BE2C (cell line): ENCODE results near the gene CXCL14.

Experiments used
- DNase-seq: peaks from one replicate; pipeline ENCODE4 v3.0.0-alpha.2; 2020
- H3K27me3 ChIP-seq: fragments of 250-450 bp; sonication (Bioruptor Pico); 2 replicates; pipeline ENCODE4 v1.5.1; 2020; ENCODE audit warnings: mild to moderate bottlenecking
- H3K36me3 ChIP-seq: fragments of 250-450 bp; sonication (Bioruptor Pico); 2 replicates; pipeline ENCODE4 v1.5.1; 2020; ENCODE audit warnings: mild to moderate bottlenecking
- H3K4me1 ChIP-seq: fragments of 250-450 bp; sonication (Bioruptor Pico); 2 replicates; pipeline ENCODE4 v1.5.1; 2020
- H3K4me3 ChIP-seq: 2 replicates; pipeline ENCODE4 v1.5.1; 2011; ENCODE audit warnings: low read depth, low read length
- H3K9me3 ChIP-seq: fragments of 250-450 bp; sonication (Bioruptor Pico); 2 replicates; pipeline ENCODE4 v1.5.1; 2020
- TF ChIP-seq, protein P1 (sequence below): IDR thresholded peaks from 2 replicates; pipeline ENCODE4 v1.5.1; 2012; ENCODE audit warnings: mild to moderate bottlenecking, low read depth, low read length

The CXCL14 gene

GRCh38 chr5:135599421-135600151, 20.8 kb upstream of the CXCL14 start:
- TF ChIP-seq, protein P1, sequence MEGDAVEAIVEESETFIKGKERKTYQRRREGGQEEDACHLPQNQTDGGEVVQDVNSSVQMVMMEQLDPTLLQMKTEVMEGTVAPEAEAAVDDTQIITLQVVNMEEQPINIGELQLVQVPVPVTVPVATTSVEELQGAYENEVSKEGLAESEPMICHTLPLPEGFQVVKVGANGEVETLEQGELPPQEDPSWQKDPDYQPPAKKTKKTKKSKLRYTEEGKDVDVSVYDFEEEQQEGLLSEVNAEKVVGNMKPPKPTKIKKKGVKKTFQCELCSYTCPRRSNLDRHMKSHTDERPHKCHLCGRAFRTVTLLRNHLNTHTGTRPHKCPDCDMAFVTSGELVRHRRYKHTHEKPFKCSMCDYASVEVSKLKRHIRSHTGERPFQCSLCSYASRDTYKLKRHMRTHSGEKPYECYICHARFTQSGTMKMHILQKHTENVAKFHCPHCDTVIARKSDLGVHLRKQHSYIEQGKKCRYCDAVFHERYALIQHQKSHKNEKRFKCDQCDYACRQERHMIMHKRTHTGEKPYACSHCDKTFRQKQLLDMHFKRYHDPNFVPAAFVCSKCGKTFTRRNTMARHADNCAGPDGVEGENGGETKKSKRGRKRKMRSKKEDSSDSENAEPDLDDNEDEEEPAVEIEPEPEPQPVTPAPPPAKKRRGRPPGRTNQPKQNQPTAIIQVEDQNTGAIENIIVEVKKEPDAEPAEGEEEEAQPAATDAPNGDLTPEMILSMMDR: no peak
- Histone ChIP-seq H3K36me3 (no peaks in the 10 kb centered on the region), H3K9me3 (no peaks in the 10 kb centered on the region), H3K4me1 (no peaks in the 10 kb centered on the region), H3K27me3 (no peaks in the 10 kb centered on the region; the same call in 1 of the 2 replicates), H3K4me3 (no peak overlapping the region)
- no peak for DNase-seq

DNA sequence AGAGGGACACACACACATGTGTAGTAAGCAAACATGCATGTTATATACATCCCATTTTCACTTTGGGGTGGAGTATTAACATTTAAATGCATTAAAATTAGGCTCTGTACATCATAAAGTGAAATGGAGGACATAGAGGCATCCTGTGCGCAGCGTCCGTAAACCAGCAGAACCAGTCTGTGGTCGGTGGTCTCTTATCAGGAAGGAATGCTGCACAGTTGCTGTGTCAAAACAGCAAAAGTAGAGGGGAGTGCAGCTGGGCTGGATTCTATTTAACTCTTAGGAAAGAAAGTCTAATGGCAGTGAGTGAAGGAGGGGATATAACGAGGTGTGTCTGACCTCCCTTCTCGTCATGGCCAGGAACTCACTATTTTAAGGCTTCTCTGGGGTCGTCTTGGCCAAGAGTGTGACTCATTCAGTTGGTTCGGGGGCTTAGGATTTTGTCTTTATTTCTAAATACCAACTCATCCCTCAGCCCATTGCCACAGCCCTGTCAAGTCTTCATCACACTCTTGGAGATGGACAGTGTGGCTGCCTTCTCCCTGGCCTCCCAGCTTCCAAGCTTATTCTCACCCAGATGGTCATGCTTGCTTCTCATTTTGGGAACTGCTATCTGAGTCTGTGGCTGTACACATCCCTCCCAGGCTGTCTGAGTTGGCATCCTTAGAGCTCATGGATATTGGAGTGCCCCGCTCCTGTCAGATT, 20.1 kb upstream of the CXCL14 start:
- Histone ChIP-seq H3K4me1 (no peaks in the 10 kb centered on the region), H3K4me3 (no peak overlapping the region), H3K27me3 (no peaks in the 10 kb centered on the region; the same call in 1 of the 2 replicates), H3K9me3 (no peaks in the 10 kb centered on the region), H3K36me3 (no peaks in the 10 kb centered on the region)
- TF ChIP-seq, protein P1: no peak
- no peak for DNase-seq

DNA sequence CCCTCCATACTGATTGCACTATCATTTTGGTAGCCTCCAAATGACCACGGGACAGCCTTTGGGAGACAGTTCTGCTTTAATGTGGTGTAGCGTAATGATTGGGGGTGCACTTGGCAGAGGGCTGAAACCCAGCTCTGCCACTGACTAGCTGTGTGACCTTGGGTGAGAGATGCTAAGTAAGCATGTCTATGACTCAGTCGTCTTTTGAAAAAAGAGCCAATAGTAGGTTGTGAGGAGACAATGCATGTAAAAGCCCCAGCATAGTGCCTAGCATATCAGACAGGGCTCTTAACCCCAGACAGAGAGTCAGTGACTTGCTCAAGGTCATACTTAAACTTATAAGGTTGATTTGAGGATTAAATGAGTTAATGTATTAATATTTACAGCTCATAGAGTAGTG, 18.0 kb upstream of the CXCL14 start:
- TF ChIP-seq, protein P1: no peak
- H3K27me3 ChIP-seq: peaks cover 6% of the 10 kb centered on the region

DNA sequence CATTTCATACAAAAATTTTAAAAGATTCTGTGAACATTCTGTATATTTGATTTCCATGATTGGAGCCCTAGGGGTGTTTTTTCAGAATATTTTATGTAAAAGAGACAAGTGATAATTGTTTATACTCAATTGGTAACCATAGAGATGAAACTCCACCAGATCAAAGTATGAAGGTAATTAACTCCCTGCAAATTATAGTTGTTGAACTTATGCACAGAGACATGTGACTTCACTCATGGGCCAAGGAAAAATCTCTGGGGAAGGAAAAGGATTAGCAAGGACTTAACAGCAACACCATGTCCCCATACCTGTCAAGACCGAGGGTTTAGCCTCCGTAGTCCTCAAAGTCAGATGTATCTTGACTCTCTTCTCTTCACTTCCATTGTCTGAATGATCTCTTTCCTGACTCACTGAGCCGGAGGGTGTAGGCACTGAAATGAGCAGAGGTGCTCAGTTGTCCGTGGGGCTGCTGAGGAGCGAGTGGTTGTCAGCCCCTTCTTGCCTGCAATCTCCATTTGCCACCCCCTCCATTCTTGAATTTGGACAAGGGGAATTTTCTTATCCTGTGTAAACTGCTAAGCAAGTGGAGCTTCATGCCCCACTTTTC, 17.5 kb upstream of the CXCL14 start:
- H3K27me3 ChIP-seq: peaks cover 9% of the 10 kb centered on the region
- no peaks in the 10 kb centered on the region for H3K4me1 ChIP-seq
- no peak overlapping the region for H3K4me3 ChIP-seq
- DNase-seq: no peak
- TF ChIP-seq, protein P1: no peak
- no peaks in the 10 kb centered on the region for H3K36me3 ChIP-seq
- no peaks in the 10 kb centered on the region for H3K9me3 ChIP-seq

More for the DNA sequence above, 18.0 kb upstream of the CXCL14 start:
- H3K4me1 ChIP-seq: no peaks in the 10 kb centered on the region
- H3K9me3 ChIP-seq: no peaks in the 10 kb centered on the region
- no peak overlapping the region for H3K4me3 ChIP-seq
- H3K36me3 ChIP-seq: no peaks in the 10 kb centered on the region
- no peak for DNase-seq

DNA sequence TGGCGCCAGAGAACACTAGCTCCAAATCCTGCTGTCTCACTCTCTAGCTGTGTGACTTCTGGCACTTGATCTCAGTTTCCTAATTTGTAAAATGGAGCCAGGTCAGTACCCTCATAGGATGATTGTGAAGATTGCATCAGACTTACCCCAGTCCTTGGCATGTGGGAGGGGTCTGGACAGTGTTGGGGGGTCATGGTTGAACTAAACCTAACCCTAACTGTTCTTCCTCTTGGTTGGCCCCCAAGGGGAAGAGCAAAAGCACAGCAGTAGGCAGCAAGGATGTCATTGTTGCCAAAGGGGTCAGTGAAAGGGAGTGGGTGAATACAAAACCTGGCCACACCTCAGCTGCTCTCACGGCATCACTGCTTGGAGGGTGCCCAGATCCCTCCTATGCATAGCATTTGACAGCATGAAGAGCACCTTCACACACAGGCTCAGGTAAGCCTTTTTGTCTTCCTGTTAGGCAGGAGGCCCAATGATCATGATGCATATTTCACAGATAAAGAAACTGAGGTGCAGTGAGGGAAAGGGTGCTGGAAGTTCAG, 15.7 kb upstream of the CXCL14 start:
- TF ChIP-seq, protein P1: no peak
- Histone ChIP-seq H3K27me3 (peaks cover 13% of the 10 kb centered on the region), H3K36me3 (no peaks in the 10 kb centered on the region), H3K9me3 (no peaks in the 10 kb centered on the region), H3K4me3 (no peak overlapping the region), H3K4me1 (no peaks in the 10 kb centered on the region)
- DNase-seq: no peak
